ENCODE measurements around the gene CT45A5.
A peak's percentile ranks its signal among the peaks of the same experiment; 100 is the strongest.

- peak; percentile 52 to 69 (median 66); a peak in 5 of 6 replicates for TF ChIP-seq CTCF (IDR thresholded peaks at IDR 0.05 in 2 of 3, conservative IDR thresholded peaks at IDR 0.05 in 1 of 3; ENCODE audit: control insufficient read depth in 2 of 3, extremely low read depth in 1 of 3, insufficient read depth in 1 of 3, low read depth in 3 of 3, low read length in 3 of 3)
- no peak for TF ChIP-seq PAX5 (IDR thresholded peaks at IDR 0.05; ENCODE audit: borderline replicate concordance, low read depth, low read length)
- no peak for TF ChIP-seq PBX3 (IDR thresholded peaks at IDR 0.05; ENCODE audit: insufficient replicate concordance, low read depth, low read length)
- no peak for TF ChIP-seq ATF2 (IDR thresholded peaks at IDR 0.05; ENCODE audit: low read length)
Measured at GRCh38 chrX:135740681-135741149, 44.6 kb downstream of the CT45A5 start.
